Stimulated activated CD4-positive, alpha-beta T cell treated with anti-CD3 and anti-CD28 coated beads, Interleukin-1b, Interleukin-23, amount 100 ng/mL, for 24 hours (primary cell): ENCODE data around the gene IRF8.
"Not testable (repeated sequence)": the region's sequence is repeated elsewhere in the genome, so short reads cannot be mapped to it uniquely, and the experiment has no call there.

Source experiments
- DNase-seq, 4 experiments: peaks; one replicate each; pipeline ENCODE4 v3.0.0-alpha.2; 2020; ENCODE audit warnings: low read depth in 4 of 4, low spot score in 1 of 4

Gene IRF8

GRCh38 chr16:85892760-85893159 lies 6.2 kb upstream of the IRF8 start:
- DNase-seq, result no peak

DNA sequence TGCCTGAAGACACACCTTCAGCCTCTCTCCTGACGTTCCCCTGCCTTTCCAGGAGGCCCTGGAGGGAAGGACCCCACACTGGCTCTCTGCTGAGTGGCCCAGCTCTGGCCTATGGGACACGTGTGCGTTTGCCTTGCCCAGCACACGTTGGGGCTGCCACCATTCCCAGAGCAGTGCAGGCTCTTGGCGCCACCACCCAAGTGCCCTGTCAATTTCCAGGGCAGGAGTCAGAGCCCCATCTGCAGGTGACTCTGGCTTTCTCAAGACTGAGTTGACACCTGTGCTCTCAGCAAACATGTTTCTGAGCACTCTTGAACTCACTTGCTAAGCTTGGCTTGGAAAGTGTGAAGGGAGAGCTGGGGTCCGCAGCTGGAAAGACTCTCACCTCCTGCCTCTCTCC lies 4.7 kb upstream of the IRF8 start:
- no peak for DNase-seq

DNA sequence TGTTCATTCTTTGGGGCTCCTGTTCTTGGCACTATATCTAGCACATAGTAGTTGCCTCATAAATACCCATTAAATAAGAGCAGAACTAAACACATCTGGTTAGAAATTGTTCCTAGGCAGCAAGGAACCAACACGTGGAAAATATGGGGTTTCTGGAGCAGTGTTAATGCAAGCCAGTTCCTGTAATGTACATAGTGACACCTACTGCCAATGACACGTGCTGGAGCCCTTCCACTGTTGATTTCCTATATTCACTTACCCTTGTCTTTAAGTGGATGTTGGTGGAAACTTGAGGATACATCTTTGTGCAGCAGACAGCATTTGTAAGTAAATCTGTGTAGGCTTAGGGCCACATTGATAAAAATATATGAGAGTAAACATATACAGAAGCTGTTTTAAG lies 1.6 kb upstream of the IRF8 start:
- no peak for DNase-seq

GRCh38 chr16:85899444-85899843 lies 482 bp downstream of the IRF8 start:
- no peak for DNase-seq

DNA sequence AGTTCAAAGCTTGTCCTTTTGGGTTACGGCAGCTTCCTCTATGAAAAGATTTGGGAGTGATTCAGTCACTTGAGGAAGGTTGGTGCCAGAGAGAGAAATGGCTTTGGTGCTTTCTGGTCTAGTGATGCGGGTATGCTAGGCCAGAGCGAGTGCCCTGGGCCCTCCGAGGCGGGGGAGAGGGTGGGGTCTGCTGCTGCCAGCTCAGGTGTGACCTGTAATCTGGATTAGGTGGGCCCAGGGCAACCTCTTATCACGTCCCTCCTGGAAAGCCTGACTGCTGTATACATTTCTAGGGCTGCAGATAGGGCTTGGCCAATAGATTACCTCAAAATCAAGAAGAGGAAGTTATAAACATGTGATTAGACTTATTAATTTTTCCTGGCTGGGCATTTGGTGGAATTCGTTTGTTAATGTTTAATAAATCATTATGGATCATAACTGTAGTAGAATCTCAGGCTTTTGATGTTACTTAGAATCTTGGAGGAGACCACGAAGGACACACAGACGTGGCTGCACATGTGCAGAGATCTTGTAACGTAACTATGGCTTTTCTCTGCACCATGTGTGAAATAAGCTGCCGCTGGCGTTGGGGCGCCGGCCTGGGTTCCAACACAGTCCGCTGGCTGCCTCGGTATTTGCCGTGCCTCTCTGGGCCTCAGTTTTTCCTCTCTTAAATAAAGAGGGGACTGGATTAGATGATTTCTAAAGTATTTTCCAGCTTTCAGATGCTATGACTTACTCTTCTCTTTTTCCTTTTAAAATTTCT lies 1.2 kb downstream of the IRF8 start:
- no peak for DNase-seq

DNA sequence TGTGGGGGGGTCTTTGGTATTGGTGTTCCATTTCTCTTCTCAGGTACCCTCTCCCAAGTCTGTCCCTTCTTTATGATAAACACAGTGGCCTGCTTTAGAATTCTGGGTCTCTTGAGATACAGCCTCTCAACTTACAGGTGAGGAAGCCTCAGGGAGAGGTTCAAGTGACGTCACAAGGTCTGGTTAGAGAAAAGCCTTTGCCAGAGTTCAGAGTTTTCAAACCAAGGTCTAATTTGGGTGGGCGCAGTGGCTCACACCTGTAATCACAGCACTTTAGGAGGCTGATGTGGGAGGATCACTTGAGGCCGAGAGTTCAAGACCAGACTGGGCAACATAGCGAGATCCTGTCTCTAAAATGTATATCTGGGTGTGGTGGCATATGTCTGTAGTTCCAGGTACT lies 2.1 kb downstream of the IRF8 start:
- DNase-seq, result no peak

GRCh38 chr16:85901773-85902365 lies 2.9 kb downstream of the IRF8 start:
- no peak for DNase-seq

DNA sequence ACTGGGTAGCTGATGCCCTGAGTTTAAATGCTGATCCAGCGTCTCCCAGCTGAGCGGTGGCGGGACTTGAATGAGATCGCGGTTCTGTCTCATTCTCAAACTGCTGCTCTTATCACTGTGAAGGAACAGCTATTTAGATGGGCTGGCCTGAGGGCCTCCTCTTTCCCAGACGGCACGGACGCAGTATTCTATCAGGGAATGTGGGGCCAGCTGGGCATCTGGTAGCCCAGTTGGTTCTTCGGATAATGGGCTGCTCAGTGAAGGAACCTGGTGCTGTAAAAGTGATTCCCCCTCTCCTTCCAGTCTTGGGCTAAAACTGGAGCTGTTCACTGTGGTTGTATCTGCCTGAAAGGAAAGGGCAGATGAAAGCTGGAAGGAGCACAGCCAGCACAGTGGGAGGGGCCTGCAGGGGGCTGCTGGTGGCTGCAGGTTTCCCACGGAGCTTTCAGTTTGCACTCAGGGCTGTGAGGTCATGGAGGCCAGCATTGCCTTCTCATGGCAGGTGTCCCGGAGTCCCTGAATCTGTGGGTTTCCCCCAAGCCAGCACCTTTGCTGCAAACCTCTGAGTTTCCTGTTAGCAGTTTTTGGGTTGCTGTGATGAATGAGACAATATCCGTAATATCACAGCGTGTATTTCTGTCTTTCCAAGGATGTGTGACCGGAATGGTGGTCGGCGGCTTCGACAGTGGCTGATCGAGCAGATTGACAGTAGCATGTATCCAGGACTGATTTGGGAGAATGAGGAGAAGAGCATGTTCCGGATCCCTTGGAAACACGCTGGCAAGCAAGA lies 3.6 kb downstream of the IRF8 start:
- peak in 1 of 4 experiments; percentile 63 for DNase-seq

GRCh38 chr16:85903559-85903958 lies 4.6 kb downstream of the IRF8 start:
- DNase-seq, result no peak

- DNase-seq, result no peak
Measured at GRCh38 chr16:85905110-85906095, 6.4 kb downstream of the IRF8 start.

DNA sequence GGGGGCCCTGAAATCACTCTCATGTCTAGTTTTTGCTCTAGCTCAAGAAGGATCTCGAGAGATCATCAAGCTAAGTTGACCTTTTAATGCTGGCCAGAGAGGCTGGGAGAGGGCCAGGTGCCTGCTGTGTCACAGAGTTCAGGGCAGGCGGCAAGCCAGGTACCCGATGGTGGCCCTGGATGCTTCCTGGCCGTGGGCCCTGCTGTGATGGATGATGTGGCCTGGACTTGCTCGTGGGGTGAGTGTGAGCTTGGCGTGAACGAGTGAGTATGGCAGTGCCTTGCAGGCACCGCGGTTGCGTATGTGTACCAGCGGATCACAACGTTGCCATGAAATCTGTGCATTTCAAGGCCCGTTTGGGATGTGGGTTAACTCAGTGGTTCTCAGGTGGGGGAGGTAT lies 7.4 kb downstream of the IRF8 start:
- DNase-seq, result no peak

DNA sequence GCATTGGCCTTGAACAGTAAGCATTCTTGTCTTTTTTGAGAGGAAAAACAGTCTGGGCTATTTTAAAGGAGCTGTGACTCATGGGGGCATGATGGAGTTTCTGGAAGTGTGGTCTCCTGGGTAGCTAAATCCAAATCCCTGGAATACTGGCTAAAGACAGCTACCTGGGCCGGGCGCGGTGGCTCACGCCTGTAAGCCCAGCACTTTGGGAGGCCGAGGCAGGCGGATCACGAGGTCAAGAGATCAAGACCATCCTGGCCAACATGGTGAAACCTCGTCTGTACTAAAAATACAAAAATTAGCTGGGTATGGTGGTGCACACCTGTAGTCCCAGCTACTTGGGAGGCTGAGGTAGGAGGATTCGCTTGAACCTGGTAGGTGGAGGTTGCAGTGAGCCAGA lies 8.3 kb downstream of the IRF8 start:
- not testable (repeated sequence) for DNase-seq

DNA sequence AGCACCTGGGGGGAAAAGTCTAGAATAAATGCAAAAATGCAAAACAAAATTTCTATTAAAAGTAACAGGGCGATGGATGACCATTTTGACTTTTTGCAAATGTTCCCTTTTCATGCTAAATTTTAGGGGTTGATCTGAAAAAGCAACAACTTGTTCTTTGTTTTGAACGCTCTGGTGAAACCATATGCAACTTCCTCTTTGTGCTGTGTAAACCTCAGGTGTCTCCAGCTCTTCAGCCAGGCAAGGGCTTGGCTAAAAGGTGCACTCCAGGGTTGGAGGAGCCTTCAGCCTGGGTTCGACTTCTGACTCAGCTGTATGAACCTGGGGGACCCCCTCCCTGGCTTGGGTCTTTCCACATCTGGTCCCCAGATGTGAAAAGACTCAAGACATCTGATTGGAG lies 9.5 kb downstream of the IRF8 start:
- DNase-seq, result no peak

DNA sequence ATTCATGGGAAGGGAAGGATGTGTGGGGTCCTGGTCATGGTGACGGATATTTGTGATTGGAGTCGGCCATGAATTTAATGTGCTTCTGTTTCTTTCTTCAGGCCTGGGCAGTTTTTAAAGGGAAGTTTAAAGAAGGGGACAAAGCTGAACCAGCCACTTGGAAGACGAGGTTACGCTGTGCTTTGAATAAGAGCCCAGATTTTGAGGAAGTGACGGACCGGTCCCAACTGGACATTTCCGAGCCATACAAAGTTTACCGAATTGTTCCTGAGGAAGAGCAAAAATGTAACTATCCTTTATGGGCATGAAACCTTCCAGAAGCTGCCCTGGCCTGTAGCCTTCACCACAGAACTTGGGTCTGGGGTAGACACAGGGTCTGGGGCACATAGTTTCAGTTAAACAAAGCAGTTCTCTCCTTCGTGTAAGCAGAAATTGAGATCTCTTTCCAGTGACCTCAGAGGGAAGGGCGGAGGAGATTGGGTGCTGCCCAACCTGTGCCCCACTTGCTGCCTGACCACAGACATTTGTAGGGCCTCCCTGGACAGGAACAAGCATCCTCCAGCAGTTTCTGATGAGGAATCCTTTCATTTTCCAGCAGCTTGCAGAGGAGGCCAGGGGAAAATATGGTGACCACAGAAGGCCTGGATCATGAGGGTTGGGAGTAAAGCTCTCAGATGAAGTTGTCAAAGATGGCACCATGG lies 10.1 kb downstream of the IRF8 start:
- DNase-seq, result no peak

DNA sequence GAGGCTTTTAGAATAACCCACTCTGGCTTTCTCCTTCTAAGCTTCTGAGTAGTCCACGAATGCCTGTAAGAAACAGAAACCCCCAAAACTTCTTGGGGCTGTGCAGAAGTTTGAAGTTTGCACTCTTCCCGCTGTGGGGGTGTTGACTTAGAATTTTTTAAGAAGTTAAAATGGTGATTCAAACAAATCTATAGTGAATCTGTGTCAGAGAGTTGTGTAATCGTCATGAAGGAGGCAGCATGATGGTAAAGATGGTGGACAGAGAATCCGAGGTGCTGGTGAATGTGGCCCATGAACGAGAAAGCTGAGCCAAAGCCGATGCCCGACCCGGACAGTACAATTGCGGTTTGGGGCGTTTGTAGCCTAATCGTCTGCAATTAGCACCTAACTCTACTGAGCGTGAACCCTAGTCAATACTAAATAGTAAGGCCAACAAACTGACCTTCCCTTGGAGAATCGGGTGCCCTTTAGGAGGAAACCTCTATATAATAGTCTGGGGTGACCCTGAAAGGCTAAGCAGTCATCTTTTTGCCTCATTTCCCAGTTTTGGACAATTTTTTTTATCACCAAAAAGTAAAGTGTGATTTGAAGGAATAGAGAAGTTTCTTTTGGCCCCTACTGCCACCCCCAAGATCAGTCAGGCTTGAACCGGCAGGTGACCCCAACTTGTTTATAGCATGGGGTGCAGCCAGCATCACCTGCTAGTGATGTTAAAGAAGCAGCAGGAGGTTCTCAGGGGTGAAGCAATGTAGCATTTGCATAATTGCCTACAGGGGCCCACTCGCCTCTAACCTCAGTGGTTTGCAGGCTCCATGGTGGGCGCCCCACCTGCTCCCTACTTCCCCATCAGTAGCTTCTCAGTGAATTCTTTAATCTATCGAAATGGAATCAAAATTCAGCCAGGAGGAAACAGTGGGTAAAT lies 11.2 kb downstream of the IRF8 start:
- DNase-seq, result no peak

- DNase-seq, result no peak
Measured at GRCh38 chr16:85910854-85911247, 11.9 kb downstream of the IRF8 start.

DNA sequence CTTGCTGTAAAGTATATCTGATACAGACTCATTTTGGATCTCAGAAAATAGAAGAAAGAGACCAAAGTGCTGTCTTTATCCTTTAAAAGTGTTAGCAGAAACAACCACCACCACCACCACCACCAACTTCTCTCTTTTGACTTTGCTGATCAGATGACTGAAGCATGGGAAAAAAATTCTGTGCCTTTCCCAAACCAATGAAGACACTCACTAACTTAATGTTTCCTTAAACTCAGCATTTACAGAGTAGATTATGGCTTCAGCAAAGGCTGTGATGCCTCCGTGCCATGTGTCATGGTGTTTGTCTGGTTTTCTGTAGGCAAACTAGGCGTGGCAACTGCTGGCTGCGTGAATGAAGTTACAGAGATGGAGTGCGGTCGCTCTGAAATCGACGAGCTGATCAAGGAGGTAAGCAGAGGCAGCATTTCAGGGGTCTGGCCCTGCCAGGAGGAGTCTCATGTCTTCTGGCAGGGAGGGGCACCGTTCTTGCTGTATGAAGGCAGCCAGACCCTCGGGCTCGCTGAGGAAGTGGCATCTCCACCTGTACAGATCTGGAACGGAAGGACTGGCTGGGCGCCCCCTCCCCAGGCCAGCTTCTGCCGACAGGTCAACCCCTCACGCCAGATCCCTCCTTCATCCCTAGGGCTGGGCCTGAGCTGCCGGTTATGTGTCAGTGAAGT lies 12.4 kb downstream of the IRF8 start:
- DNase-seq, result no peak

- no peak for DNase-seq
Measured at GRCh38 chr16:85912211-85912974, 13.4 kb downstream of the IRF8 start.
